IPS-20b (cell line): ENCODE measurements around the gene DYNC1I2.
A peak's percentile ranks its signal among the peaks of the same experiment; 100 is the strongest.
"Not testable (repeated sequence)": the region's sequence is repeated elsewhere in the genome, so short reads cannot be mapped to it uniquely, and the experiment has no call there.

Source experiments
- H3K27ac ChIP-seq: one replicate; pipeline ENCODE4 v1.5.1; 2013; ENCODE audit warnings: low read length
- H3K27me3 ChIP-seq: 2 replicates; pipeline ENCODE4 v1.6.1; 2013; ENCODE audit warnings: mild to moderate bottlenecking, low read length, inconsistent platforms; ENCODE audit not compliant: insufficient read depth
- H3K36me3 ChIP-seq: 2 replicates; pipeline ENCODE4 v1.6.1; 2013; ENCODE audit warnings: low read depth, mild to moderate bottlenecking, inconsistent platforms, low read length, moderate library complexity; ENCODE audit not compliant: insufficient read depth
- H3K4me1 ChIP-seq: 2 replicates; pipeline ENCODE4 v1.6.1; 2013; ENCODE audit warnings: mild to moderate bottlenecking, control low read depth, inconsistent platforms, low read length, moderate library complexity; ENCODE audit not compliant: insufficient read depth
- H3K4me3 ChIP-seq: 2 replicates; pipeline ENCODE4 v1.5.1; 2013; ENCODE audit warnings: mild to moderate bottlenecking, low read length, inconsistent platforms
- H3K9ac ChIP-seq: 2 replicates; pipeline ENCODE4 v1.6.1; 2013; ENCODE audit warnings: low read depth, mild to moderate bottlenecking, inconsistent platforms, low read length, moderate library complexity
- H3K9me3 ChIP-seq: 2 replicates; pipeline ENCODE4 v1.6.1; 2013; ENCODE audit warnings: mild to moderate bottlenecking, low read depth, low read length, inconsistent platforms; ENCODE audit not compliant: insufficient read depth

Gene DYNC1I2

GRCh38 chr2:171754254-171754939, 67.1 kb downstream of the DYNC1I2 start:
- Histone ChIP-seq H3K36me3 (peaks cover 21% of the 10 kb centered on the region), H3K9ac (no peak overlapping the region), H3K27me3 (no peaks in the 10 kb centered on the region), H3K4me3 (no peak overlapping the region), H3K9me3 (no peaks in the 10 kb centered on the region), H3K27ac (no peak overlapping the region), H3K4me1 (no peaks in the 10 kb centered on the region)

- H3K4me1 ChIP-seq, H3K36me3 ChIP-seq, H3K9ac ChIP-seq, H3K4me3 ChIP-seq, H3K27ac ChIP-seq, H3K9me3 ChIP-seq, H3K27me3 ChIP-seq: not testable (repeated sequence)
These were observed 71.5 kb downstream of the DYNC1I2 start for GRCh38 chr2:171758762-171759161.

GRCh38 chr2:171761176-171761575, 73.9 kb downstream of the DYNC1I2 start:
- H3K9me3 ChIP-seq, H3K27me3 ChIP-seq, H3K4me3 ChIP-seq, H3K36me3 ChIP-seq, H3K27ac ChIP-seq, H3K9ac ChIP-seq, H3K4me1 ChIP-seq: not testable (repeated sequence)

- Histone ChIP-seq H3K27ac (no peak overlapping the region), H3K4me3 (no peak overlapping the region), H3K4me1 (peaks cover 5% of the 10 kb centered on the region), H3K9me3 (no peaks in the 10 kb centered on the region), H3K9ac (no peak overlapping the region), H3K36me3 (0 out of 2 replicates have a peak, but pooled peaks cover 3% of the 10 kb centered on the region), H3K27me3 (no peaks in the 10 kb centered on the region)
These were observed 75.8 kb downstream of the DYNC1I2 start for GRCh38 chr2:171762879-171763573.

GRCh38 chr2:171763602-171764001, 76.3 kb downstream of the DYNC1I2 start:
- Histone ChIP-seq H3K4me3 (no peak overlapping the region), H3K9me3 (no peaks in the 10 kb centered on the region), H3K9ac (no peak overlapping the region), H3K4me1 (peaks cover 5% of the 10 kb centered on the region), H3K27ac (no peak overlapping the region), H3K27me3 (no peaks in the 10 kb centered on the region), H3K36me3 (0 out of 2 replicates have a peak, but pooled peaks cover 3% of the 10 kb centered on the region)

- Histone ChIP-seq H3K9me3 (peaks cover 26% of the 10 kb centered on the region), H3K9ac (no peak overlapping the region), H3K27me3 (no peaks in the 10 kb centered on the region), H3K4me1 (no peaks in the 10 kb centered on the region), H3K4me3 (no peak overlapping the region), H3K36me3 (no peaks in the 10 kb centered on the region), H3K27ac (no peak overlapping the region)
These were observed 84.2 kb downstream of the DYNC1I2 start for GRCh38 chr2:171771463-171771862.

- H3K4me1 ChIP-seq = no peaks in the 10 kb centered on the region
- peaks cover 26% of the 10 kb centered on the region for H3K9me3 ChIP-seq
- no peaks in the 10 kb centered on the region for H3K36me3 ChIP-seq
- no peak overlapping the region for H3K27ac ChIP-seq
- no peak overlapping the region for H3K4me3 ChIP-seq
- no peak overlapping the region for H3K9ac ChIP-seq
- no peaks in the 10 kb centered on the region for H3K27me3 ChIP-seq
These were observed 85.1 kb downstream of the DYNC1I2 start for GRCh38 chr2:171772373-171772772.

- peaks cover 37% of the 10 kb centered on the region for H3K9me3 ChIP-seq
- not testable (repeated sequence) for H3K27me3 ChIP-seq, H3K4me1 ChIP-seq, H3K27ac ChIP-seq, H3K4me3 ChIP-seq, H3K9ac ChIP-seq, H3K36me3 ChIP-seq
These were observed 87.3 kb downstream of the DYNC1I2 start for GRCh38 chr2:171774581-171774980.

GRCh38 chr2:171778515-171778914, 91.2 kb downstream of the DYNC1I2 start:
- no peaks in the 10 kb centered on the region for H3K4me1 ChIP-seq
- peaks cover 25% of the 10 kb centered on the region for H3K9me3 ChIP-seq
- no peaks in the 10 kb centered on the region for H3K27me3 ChIP-seq
- 0 out of 2 replicates have a peak, but pooled peaks cover under 1% of the 10 kb centered on the region for H3K36me3 ChIP-seq
- H3K4me3 ChIP-seq = no peak overlapping the region
- no peak overlapping the region for H3K27ac ChIP-seq
- H3K9ac ChIP-seq = no peak overlapping the region

- H3K27ac ChIP-seq = no peak overlapping the region
- H3K36me3 ChIP-seq = peaks cover 31% of the 10 kb centered on the region
- H3K4me1 ChIP-seq = peaks cover 25% of the 10 kb centered on the region
- no peaks in the 10 kb centered on the region for H3K9me3 ChIP-seq
- no peak overlapping the region for H3K4me3 ChIP-seq
- H3K27me3 ChIP-seq = no peaks in the 10 kb centered on the region
- H3K9ac ChIP-seq = no peak overlapping the region
These were observed 98.2 kb downstream of the DYNC1I2 start for GRCh38 chr2:171785450-171785849.

GRCh38 chr2:171787333-171788072, 100.2 kb downstream of the DYNC1I2 start:
- Histone ChIP-seq H3K27ac (peak overlapping the region; percentile 35), H3K36me3 (peaks cover 41% of the 10 kb centered on the region), H3K9me3 (no peaks in the 10 kb centered on the region), H3K4me1 (peaks cover 25% of the 10 kb centered on the region), H3K27me3 (no peaks in the 10 kb centered on the region), H3K4me3 (peak overlapping the region; percentile 36; the same call in 1 of the 2 replicates), H3K9ac (no peak overlapping the region)
